ENCODE measurements around the gene KLHL2.
"Not testable (repeated sequence)": the region's sequence is repeated elsewhere in the genome, so short reads cannot be mapped to it uniquely, and the experiment has no call there.

Gene KLHL2

DNA sequence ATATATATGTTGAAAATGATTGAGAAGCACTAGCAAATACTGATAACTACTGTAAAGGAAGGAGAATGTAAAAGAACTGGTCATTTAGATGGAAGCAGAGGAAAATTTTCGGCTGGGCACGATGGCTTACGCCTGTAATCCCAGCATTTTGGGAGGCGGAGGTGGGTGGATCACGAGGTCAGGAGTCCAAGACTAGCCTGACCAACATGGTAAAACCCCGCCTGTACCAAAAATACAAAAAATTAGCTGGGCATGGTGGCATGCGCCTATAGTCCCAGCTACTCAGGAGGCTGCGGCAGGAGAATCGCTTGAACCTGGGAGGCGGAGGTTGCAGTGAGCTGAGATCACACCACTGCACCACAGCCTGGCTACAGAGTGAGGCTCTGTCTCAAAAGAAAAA, 22.4 kb upstream of the KLHL2 start:
- not testable (repeated sequence) for H3K27me3 ChIP-seq (ENCODE audit: control insufficient read depth, insufficient read depth, low read length); H3K36me3 ChIP-seq (ENCODE audit: control insufficient read depth, insufficient read depth, low read length); H3K9me3 ChIP-seq (ENCODE audit: control insufficient read depth, insufficient read depth, low read depth, low read length); H3K27ac ChIP-seq (ENCODE audit: low read depth, low read length); H3K4me1 ChIP-seq (ENCODE audit: control insufficient read depth, insufficient read depth, low read length); H3K9ac ChIP-seq (ENCODE audit: low read length); H3K4me3 ChIP-seq (ENCODE audit: low read depth, low read length)

- Histone ChIP-seq H3K9me3 (ENCODE audit: control insufficient read depth, insufficient read depth, low read depth, low read length) (no peaks in the 10 kb centered on the region), H3K27ac (ENCODE audit: low read depth, low read length) (no peak overlapping the region), H3K4me3 (ENCODE audit: low read depth, low read length) (no peak overlapping the region), H3K27me3 (ENCODE audit: control insufficient read depth, insufficient read depth, low read length) (no peaks in the 10 kb centered on the region), H3K9ac (ENCODE audit: low read length) (no peak overlapping the region), H3K4me1 (ENCODE audit: control insufficient read depth, insufficient read depth, low read length) (no peaks in the 10 kb centered on the region), H3K36me3 (ENCODE audit: control insufficient read depth, insufficient read depth, low read length) (no peaks in the 10 kb centered on the region)
Observed at GRCh38 chr4:165185448-165185847, 21.9 kb upstream of the KLHL2 start.

DNA sequence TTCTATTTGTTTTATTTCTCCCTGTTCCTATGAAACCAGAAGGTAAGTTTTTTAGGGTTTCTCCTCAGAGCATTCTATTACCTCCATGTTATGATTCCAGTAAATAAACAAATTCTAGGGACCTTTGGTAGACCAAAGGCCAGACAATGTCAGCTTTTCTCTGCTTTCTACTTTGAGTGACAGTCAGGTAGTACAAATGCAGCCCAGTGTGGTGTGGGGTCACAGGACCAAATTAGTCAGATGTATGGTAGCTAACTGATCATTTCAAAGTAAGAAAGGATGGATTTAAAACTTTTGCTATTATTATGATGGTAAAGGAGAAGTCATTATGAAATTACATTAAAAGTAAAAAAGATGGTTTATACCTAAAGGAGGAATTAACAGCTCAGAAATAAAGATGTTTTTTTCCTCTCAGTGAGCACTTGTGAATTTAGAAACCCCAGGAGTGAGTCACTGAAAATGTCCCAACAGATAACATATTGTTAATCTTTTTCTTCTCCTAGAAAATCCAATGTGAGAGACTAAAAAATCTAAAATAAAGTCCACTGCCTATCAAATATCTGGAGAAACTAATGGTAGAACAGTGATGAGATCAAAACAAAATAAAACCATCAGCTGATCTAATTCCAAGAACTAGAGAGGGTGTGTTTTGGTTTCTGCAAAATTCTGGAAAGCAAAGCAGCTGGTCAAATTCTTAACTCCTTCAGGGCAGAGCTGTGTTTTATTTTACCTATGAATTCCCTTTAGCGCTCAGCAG, 16.6 kb upstream of the KLHL2 start:
- Histone ChIP-seq H3K9ac (ENCODE audit: low read length) (no peak overlapping the region), H3K27ac (ENCODE audit: low read depth, low read length) (no peak overlapping the region)

GRCh38 chr4:165191348-165191656, 16.1 kb upstream of the KLHL2 start:
- no peaks in the 10 kb centered on the region for H3K4me1 ChIP-seq (ENCODE audit: control insufficient read depth, insufficient read depth, low read length)
- H3K4me3 ChIP-seq (ENCODE audit: low read depth, low read length), result no peak overlapping the region
- H3K27me3 ChIP-seq (ENCODE audit: control insufficient read depth, insufficient read depth, low read length), result no peaks in the 10 kb centered on the region
- H3K9ac ChIP-seq (ENCODE audit: low read length), result no peak overlapping the region
- no peaks in the 10 kb centered on the region for H3K9me3 ChIP-seq (ENCODE audit: control insufficient read depth, insufficient read depth, low read depth, low read length)
- H3K36me3 ChIP-seq (ENCODE audit: control insufficient read depth, insufficient read depth, low read length), result no peaks in the 10 kb centered on the region
- H3K27ac ChIP-seq (ENCODE audit: low read depth, low read length), result no peak overlapping the region

More for the DNA sequence above, 16.6 kb upstream of the KLHL2 start:
- no peaks in the 10 kb centered on the region for H3K9me3 ChIP-seq (ENCODE audit: control insufficient read depth, insufficient read depth, low read depth, low read length)
- H3K4me3 ChIP-seq (ENCODE audit: low read depth, low read length), result no peak overlapping the region
- no peaks in the 10 kb centered on the region for H3K27me3 ChIP-seq (ENCODE audit: control insufficient read depth, insufficient read depth, low read length)
- H3K4me1 ChIP-seq (ENCODE audit: control insufficient read depth, insufficient read depth, low read length), result no peaks in the 10 kb centered on the region
- H3K36me3 ChIP-seq (ENCODE audit: control insufficient read depth, insufficient read depth, low read length), result no peaks in the 10 kb centered on the region

GRCh38 chr4:165191814-165192499, 15.4 kb upstream of the KLHL2 start:
- no peak overlapping the region for H3K4me3 ChIP-seq (ENCODE audit: low read depth, low read length)
- no peak overlapping the region for H3K27ac ChIP-seq (ENCODE audit: low read depth, low read length)
- H3K4me1 ChIP-seq (ENCODE audit: control insufficient read depth, insufficient read depth, low read length), result no peaks in the 10 kb centered on the region
- no peaks in the 10 kb centered on the region for H3K27me3 ChIP-seq (ENCODE audit: control insufficient read depth, insufficient read depth, low read length)
- no peaks in the 10 kb centered on the region for H3K36me3 ChIP-seq (ENCODE audit: control insufficient read depth, insufficient read depth, low read length)
- H3K9ac ChIP-seq (ENCODE audit: low read length), result no peak overlapping the region
- no peaks in the 10 kb centered on the region for H3K9me3 ChIP-seq (ENCODE audit: control insufficient read depth, insufficient read depth, low read depth, low read length)

DNA sequence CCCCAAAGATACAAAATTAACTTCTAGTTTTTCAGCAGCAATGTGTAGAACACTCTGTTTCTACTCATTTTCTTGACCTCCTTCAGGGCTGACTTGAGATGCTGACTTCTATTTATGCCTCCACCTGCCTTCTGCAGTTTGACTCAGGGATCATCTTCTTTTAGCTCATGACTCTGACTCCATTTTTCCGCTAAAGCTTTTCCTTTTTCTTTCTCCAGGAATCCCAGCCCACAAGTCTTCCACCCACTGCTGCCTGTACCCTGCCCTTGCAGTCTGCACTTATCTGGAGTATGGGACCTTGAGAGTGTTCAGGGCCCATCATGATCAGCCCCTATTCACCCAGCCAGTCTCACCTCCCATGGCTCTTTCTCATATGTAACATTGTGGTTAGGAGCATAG, 14.9 kb upstream of the KLHL2 start:
- H3K27ac ChIP-seq (ENCODE audit: low read depth, low read length), result no peak overlapping the region
- H3K36me3 ChIP-seq (ENCODE audit: control insufficient read depth, insufficient read depth, low read length), result no peaks in the 10 kb centered on the region
- no peaks in the 10 kb centered on the region for H3K9me3 ChIP-seq (ENCODE audit: control insufficient read depth, insufficient read depth, low read depth, low read length)
- no peak overlapping the region for H3K9ac ChIP-seq (ENCODE audit: low read length)
- no peaks in the 10 kb centered on the region for H3K4me1 ChIP-seq (ENCODE audit: control insufficient read depth, insufficient read depth, low read length)
- H3K4me3 ChIP-seq (ENCODE audit: low read depth, low read length), result no peak overlapping the region
- H3K27me3 ChIP-seq (ENCODE audit: control insufficient read depth, insufficient read depth, low read length), result no peaks in the 10 kb centered on the region

- Histone ChIP-seq H3K27me3 (ENCODE audit: control insufficient read depth, insufficient read depth, low read length) (no peaks in the 10 kb centered on the region), H3K9ac (ENCODE audit: low read length) (no peak overlapping the region), H3K9me3 (ENCODE audit: control insufficient read depth, insufficient read depth, low read depth, low read length) (no peaks in the 10 kb centered on the region), H3K4me3 (ENCODE audit: low read depth, low read length) (no peak overlapping the region), H3K36me3 (ENCODE audit: control insufficient read depth, insufficient read depth, low read length) (no peaks in the 10 kb centered on the region), H3K4me1 (ENCODE audit: control insufficient read depth, insufficient read depth, low read length) (no peaks in the 10 kb centered on the region), H3K27ac (ENCODE audit: low read depth, low read length) (no peak overlapping the region)
Observed at GRCh38 chr4:165192956-165193355, 14.4 kb upstream of the KLHL2 start.

GRCh38 chr4:165194368-165194767, 13.0 kb upstream of the KLHL2 start:
- H3K4me1 ChIP-seq (ENCODE audit: control insufficient read depth, insufficient read depth, low read length), result no peaks in the 10 kb centered on the region
- no peaks in the 10 kb centered on the region for H3K36me3 ChIP-seq (ENCODE audit: control insufficient read depth, insufficient read depth, low read length)
- H3K9me3 ChIP-seq (ENCODE audit: control insufficient read depth, insufficient read depth, low read depth, low read length), result no peaks in the 10 kb centered on the region
- no peak overlapping the region for H3K27ac ChIP-seq (ENCODE audit: low read depth, low read length)
- no peak overlapping the region for H3K4me3 ChIP-seq (ENCODE audit: low read depth, low read length)
- H3K27me3 ChIP-seq (ENCODE audit: control insufficient read depth, insufficient read depth, low read length), result no peaks in the 10 kb centered on the region
- no peak overlapping the region for H3K9ac ChIP-seq (ENCODE audit: low read length)

DNA sequence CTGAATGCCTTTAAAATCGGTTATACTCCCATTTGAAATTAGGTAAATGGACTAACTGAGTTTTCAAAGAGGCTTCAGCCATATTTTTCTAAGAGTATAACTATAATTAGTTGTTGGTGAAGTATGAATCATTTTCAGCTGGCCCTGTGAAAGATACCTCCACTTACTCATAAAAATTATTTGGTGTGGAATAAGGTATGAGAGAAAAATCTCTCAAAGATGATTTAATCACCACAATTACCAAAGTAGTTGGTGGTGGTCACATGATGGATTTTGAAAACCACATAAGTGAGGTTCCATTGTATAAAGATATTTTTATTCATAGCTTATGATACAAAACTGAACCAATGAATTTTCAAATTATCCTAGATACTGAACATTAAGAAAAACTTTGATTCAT, 9.0 kb upstream of the KLHL2 start:
- Histone ChIP-seq H3K27me3 (ENCODE audit: control insufficient read depth, insufficient read depth, low read length) (no peaks in the 10 kb centered on the region), H3K27ac (ENCODE audit: low read depth, low read length) (no peak overlapping the region), H3K4me3 (ENCODE audit: low read depth, low read length) (no peak overlapping the region), H3K36me3 (ENCODE audit: control insufficient read depth, insufficient read depth, low read length) (no peaks in the 10 kb centered on the region), H3K9me3 (ENCODE audit: control insufficient read depth, insufficient read depth, low read depth, low read length) (no peaks in the 10 kb centered on the region), H3K9ac (ENCODE audit: low read length) (no peak overlapping the region), H3K4me1 (ENCODE audit: control insufficient read depth, insufficient read depth, low read length) (no peaks in the 10 kb centered on the region)

GRCh38 chr4:165199286-165199685, 8.1 kb upstream of the KLHL2 start:
- H3K9ac ChIP-seq (ENCODE audit: low read length), result no peak overlapping the region
- no peaks in the 10 kb centered on the region for H3K27me3 ChIP-seq (ENCODE audit: control insufficient read depth, insufficient read depth, low read length)
- no peaks in the 10 kb centered on the region for H3K9me3 ChIP-seq (ENCODE audit: control insufficient read depth, insufficient read depth, low read depth, low read length)
- H3K36me3 ChIP-seq (ENCODE audit: control insufficient read depth, insufficient read depth, low read length), result no peaks in the 10 kb centered on the region
- H3K4me1 ChIP-seq (ENCODE audit: control insufficient read depth, insufficient read depth, low read length), result peaks cover 5% of the 10 kb centered on the region
- no peak overlapping the region for H3K4me3 ChIP-seq (ENCODE audit: low read depth, low read length)
- H3K27ac ChIP-seq (ENCODE audit: low read depth, low read length), result no peak overlapping the region

GRCh38 chr4:165199722-165200121, 7.6 kb upstream of the KLHL2 start:
- H3K9ac ChIP-seq (ENCODE audit: low read length), result no peak overlapping the region
- H3K36me3 ChIP-seq (ENCODE audit: control insufficient read depth, insufficient read depth, low read length), result no peaks in the 10 kb centered on the region
- no peaks in the 10 kb centered on the region for H3K27me3 ChIP-seq (ENCODE audit: control insufficient read depth, insufficient read depth, low read length)
- H3K4me1 ChIP-seq (ENCODE audit: control insufficient read depth, insufficient read depth, low read length), result peaks cover 9% of the 10 kb centered on the region
- H3K27ac ChIP-seq (ENCODE audit: low read depth, low read length), result no peak overlapping the region
- no peaks in the 10 kb centered on the region for H3K9me3 ChIP-seq (ENCODE audit: control insufficient read depth, insufficient read depth, low read depth, low read length)
- no peak overlapping the region for H3K4me3 ChIP-seq (ENCODE audit: low read depth, low read length)

Data from HUES6 (cell line).